HepG2 (cell line): ENCODE measurements around the gene ARID3C. TPM values are rescaled to one million over a fixed set of nuclear protein-coding genes. Genes with fewer than 3 reads are reported as not detected.

Source experiments
- AHDC1 ChIP-seq: sonication (generic); formaldehyde crosslinking; IDR thresholded peaks from 2 replicates; pipeline ENCODE4 v1.5.1; 2020; ENCODE audit warnings: mild to moderate bottlenecking, missing genetic modification reagents, borderline replicate concordance
- BHLHE40 ChIP-seq: IDR thresholded peaks from 2 replicates; pipeline ENCODE4 v1.6.1; 2011; ENCODE audit warnings: low read length, improper control_type of control experiment
- E2F2 ChIP-seq: sonication (generic); formaldehyde crosslinking; IDR thresholded peaks from 2 replicates; pipeline ENCODE4 v1.4.0; 2020; ENCODE audit warnings: missing genetic modification reagents, borderline replicate concordance
- FOXA3 ChIP-seq: IDR thresholded peaks from 2 replicates; pipeline ENCODE4 v1.6.1; 2016; ENCODE audit warnings: missing genetic modification reagents, missing compliant biosample characterization
- GZF1 ChIP-seq: sonication (generic); formaldehyde crosslinking; IDR thresholded peaks from 2 replicates; pipeline ENCODE4 v1.5.1; 2020; ENCODE audit warnings: mild to moderate bottlenecking, missing genetic modification reagents
- KLF16 ChIP-seq, 2 experiments: sonication (generic) in 1 of 2; formaldehyde crosslinking in 1 of 2; IDR thresholded peaks; 2 replicates each; pipeline versions ENCODE4 v1.6.1 to v1.8.0; 2016 to 2023; ENCODE audit warnings: missing genetic modification reagents in 2 of 2, missing compliant biosample characterization in 1 of 2
- NR2F6 ChIP-seq, 2 experiments: IDR thresholded peaks; 2 replicates each; pipeline ENCODE4 v1.6.1; 2016; ENCODE audit warnings: antibody characterized with exemption in 1 of 2, mild to moderate bottlenecking in 1 of 2
- POLR2A ChIP-seq, 2 experiments: IDR thresholded peaks; 2 replicates each; pipeline ENCODE4 v1.6.1; 2011; ENCODE audit warnings: low read depth in 2 of 2, low read length in 2 of 2, mild to moderate bottlenecking in 1 of 2, moderate library complexity in 1 of 2; ENCODE audit not compliant: insufficient read depth in 1 of 2
- RFX5 ChIP-seq: IDR thresholded peaks from 2 replicates; pipeline ENCODE4 v1.6.1; 2011; ENCODE audit warnings: low read depth, low read length, improper control_type of control experiment
- TBL1XR1 ChIP-seq: fragments of 150-350 bp; IDR thresholded peaks from 2 replicates; pipeline ENCODE4 v1.6.1; 2014; ENCODE audit warnings: borderline replicate concordance, low read length; ENCODE audit not compliant: partially characterized antibody
- TEAD3 ChIP-seq: optimal IDR thresholded peaks from 2 replicates; pipeline ENCODE3; 2016; ENCODE audit warnings: borderline replicate concordance
- ZNF207 ChIP-seq: fragments of 450-650 bp; IDR thresholded peaks from 2 replicates; pipeline ENCODE4 v1.6.1; 2016; ENCODE audit warnings: antibody characterized with exemption, borderline replicate concordance
- ZNF572 ChIP-seq: sonication (generic); formaldehyde crosslinking; IDR thresholded peaks from 2 replicates; pipeline ENCODE4 v1.5.1; 2020; ENCODE audit warnings: mild to moderate bottlenecking, missing genetic modification reagents
- ZNF607 ChIP-seq: sonication (generic); formaldehyde crosslinking; IDR thresholded peaks from 2 replicates; pipeline ENCODE4 v1.5.1; 2020; ENCODE audit warnings: missing genetic modification reagents, mild to moderate bottlenecking, borderline replicate concordance
- ZNF678 ChIP-seq: sonication (generic); formaldehyde crosslinking; IDR thresholded peaks from 2 replicates; pipeline ENCODE4 v1.4.0; 2020; ENCODE audit warnings: mild to moderate bottlenecking, missing genetic modification reagents
- ZNF816 ChIP-seq: sonication (generic); formaldehyde crosslinking; IDR thresholded peaks from 2 replicates; pipeline ENCODE4 v1.8.0; 2022; ENCODE audit warnings: missing genetic modification reagents, mild to moderate bottlenecking, borderline replicate concordance
- ZNF83 ChIP-seq: sonication (generic); formaldehyde crosslinking; IDR thresholded peaks from 2 replicates; pipeline ENCODE4 v1.4.0; 2020; ENCODE audit warnings: missing genetic modification reagents, mild to moderate bottlenecking, borderline replicate concordance
- polyA plus RNA-seq, 8 experiments: library from polyadenylated mRNA; depleted of rRNA in 3 of 8; stranded (reverse) in 7 of 8; unstranded in 1 of 8; fragments of >200 nt; fragmentation: Illumina TruSeq in 4 of 8; extraction: Trizol in 4 of 8; gene quantifications; 2 replicates each; pipeline versions ENCODE4 v1.2.1 to v1.2.3, GENCODE V29; 2011 to 2016; ENCODE audit warnings: low read depth in 4 of 8, missing spikeins in 1 of 8, mixed read lengths in 1 of 8; ENCODE audit not compliant: insufficient read depth in 1 of 8
- total RNA-seq, 5 experiments: library from RNA; depleted of rRNA; stranded (reverse); fragments of >200 nt; fragmentation: Illumina TruSeq; extraction: Trizol; gene quantifications; 2 replicates each; pipeline ENCODE4 v1.2.3, GENCODE V29; 2016; ENCODE audit warnings: low read depth in 1 of 5
- TF ChIP-seq, protein P1 (sequence below): sonication (generic); formaldehyde crosslinking; IDR thresholded peaks from 2 replicates; pipeline ENCODE4 v1.9.0; 2022; ENCODE audit warnings: missing genetic modification reagents, mild to moderate bottlenecking, borderline replicate concordance
- TF ChIP-seq, protein P2 (sequence below): IDR thresholded peaks from 2 replicates; pipeline ENCODE4 v1.6.1; 2016; ENCODE audit warnings: control low read depth

The ARID3C gene
- total and polyA plus RNA-seq, 2 of the 13 experiments (the other 11 are each of a cell fraction or from before 2014, with no cell fraction given) = not detected

GRCh38 chr9:34651876-34652601 lies 23.2 kb upstream of the ARID3C start, which contains the start of gene IL11RA (continued):
- TF ChIP-seq, protein P1, sequence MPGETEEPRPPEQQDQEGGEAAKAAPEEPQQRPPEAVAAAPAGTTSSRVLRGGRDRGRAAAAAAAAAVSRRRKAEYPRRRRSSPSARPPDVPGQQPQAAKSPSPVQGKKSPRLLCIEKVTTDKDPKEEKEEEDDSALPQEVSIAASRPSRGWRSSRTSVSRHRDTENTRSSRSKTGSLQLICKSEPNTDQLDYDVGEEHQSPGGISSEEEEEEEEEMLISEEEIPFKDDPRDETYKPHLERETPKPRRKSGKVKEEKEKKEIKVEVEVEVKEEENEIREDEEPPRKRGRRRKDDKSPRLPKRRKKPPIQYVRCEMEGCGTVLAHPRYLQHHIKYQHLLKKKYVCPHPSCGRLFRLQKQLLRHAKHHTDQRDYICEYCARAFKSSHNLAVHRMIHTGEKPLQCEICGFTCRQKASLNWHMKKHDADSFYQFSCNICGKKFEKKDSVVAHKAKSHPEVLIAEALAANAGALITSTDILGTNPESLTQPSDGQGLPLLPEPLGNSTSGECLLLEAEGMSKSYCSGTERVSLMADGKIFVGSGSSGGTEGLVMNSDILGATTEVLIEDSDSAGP (CRISPR knock-in tag) = peak; percentile 52; the same call in 1 of the 2 replicates
- TF ChIP-seq ZNF607 (CRISPR knock-in tag) (no peak), BHLHE40 (no peak; the same call in 1 of the 2 replicates), KLF16 (CRISPR knock-in tag; IDR thresholded peaks at IDR 0.05) (peak in 1 of 2 experiments; percentile 52; a peak in 1 of 4 replicates), ZNF572 (no peak), TEAD3 (peak; percentile 10), FOXA3 (CRISPR knock-in tag) (peak; percentile 47; the same call in 1 of the 2 replicates), POLR2A (IDR thresholded peaks at IDR 0.05; ENCODE audit: insufficient read depth in 1 of 2, low read depth in 2 of 2, low read length in 2 of 2) (peak in 1 of 2 experiments; percentile 25; a peak in 1 of 4 replicates), NR2F6 (IDR thresholded peaks at IDR 0.05) (peak; percentile 73), NR2F6 (CRISPR knock-in tag; IDR thresholded peaks at IDR 0.05) (peak; percentile 96), RFX5 (no peak), ZNF207 (no peak), E2F2 (CRISPR knock-in tag) (no peak), GZF1 (0 out of 2 replicates have a peak, but pooled peaks have one; percentile 51), ZNF816 (CRISPR knock-in tag) (no peak; the same call in 1 of the 2 replicates), TBL1XR1 (no peak), ZNF678 (CRISPR knock-in tag) (no peak), ZNF83 (no peak), AHDC1 (CRISPR knock-in tag) (no peak)
- TF ChIP-seq, protein P2, sequence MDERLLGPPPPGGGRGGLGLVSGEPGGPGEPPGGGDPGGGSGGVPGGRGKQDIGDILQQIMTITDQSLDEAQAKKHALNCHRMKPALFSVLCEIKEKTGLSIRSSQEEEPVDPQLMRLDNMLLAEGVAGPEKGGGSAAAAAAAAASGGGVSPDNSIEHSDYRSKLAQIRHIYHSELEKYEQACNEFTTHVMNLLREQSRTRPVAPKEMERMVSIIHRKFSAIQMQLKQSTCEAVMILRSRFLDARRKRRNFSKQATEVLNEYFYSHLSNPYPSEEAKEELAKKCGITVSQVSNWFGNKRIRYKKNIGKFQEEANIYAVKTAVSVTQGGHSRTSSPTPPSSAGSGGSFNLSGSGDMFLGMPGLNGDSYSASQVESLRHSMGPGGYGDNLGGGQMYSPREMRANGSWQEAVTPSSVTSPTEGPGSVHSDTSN (CRISPR knock-in tag) = peak; percentile 90
